HG03064 (cell line): ENCODE data around the gene NEB.

Experiments
- ATAC-seq: cut with Tn5 transposase; IDR thresholded peaks from one replicate; pipeline ENCODE4 v1.9.1; 2021; ENCODE audit warnings: low read depth; ENCODE audit not compliant: unreplicated experiment

The NEB gene, protein sequence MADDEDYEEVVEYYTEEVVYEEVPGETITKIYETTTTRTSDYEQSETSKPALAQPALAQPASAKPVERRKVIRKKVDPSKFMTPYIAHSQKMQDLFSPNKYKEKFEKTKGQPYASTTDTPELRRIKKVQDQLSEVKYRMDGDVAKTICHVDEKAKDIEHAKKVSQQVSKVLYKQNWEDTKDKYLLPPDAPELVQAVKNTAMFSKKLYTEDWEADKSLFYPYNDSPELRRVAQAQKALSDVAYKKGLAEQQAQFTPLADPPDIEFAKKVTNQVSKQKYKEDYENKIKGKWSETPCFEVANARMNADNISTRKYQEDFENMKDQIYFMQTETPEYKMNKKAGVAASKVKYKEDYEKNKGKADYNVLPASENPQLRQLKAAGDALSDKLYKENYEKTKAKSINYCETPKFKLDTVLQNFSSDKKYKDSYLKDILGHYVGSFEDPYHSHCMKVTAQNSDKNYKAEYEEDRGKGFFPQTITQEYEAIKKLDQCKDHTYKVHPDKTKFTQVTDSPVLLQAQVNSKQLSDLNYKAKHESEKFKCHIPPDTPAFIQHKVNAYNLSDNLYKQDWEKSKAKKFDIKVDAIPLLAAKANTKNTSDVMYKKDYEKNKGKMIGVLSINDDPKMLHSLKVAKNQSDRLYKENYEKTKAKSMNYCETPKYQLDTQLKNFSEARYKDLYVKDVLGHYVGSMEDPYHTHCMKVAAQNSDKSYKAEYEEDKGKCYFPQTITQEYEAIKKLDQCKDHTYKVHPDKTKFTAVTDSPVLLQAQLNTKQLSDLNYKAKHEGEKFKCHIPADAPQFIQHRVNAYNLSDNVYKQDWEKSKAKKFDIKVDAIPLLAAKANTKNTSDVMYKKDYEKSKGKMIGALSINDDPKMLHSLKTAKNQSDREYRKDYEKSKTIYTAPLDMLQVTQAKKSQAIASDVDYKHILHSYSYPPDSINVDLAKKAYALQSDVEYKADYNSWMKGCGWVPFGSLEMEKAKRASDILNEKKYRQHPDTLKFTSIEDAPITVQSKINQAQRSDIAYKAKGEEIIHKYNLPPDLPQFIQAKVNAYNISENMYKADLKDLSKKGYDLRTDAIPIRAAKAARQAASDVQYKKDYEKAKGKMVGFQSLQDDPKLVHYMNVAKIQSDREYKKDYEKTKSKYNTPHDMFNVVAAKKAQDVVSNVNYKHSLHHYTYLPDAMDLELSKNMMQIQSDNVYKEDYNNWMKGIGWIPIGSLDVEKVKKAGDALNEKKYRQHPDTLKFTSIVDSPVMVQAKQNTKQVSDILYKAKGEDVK (N-terminal part only)

DNA sequence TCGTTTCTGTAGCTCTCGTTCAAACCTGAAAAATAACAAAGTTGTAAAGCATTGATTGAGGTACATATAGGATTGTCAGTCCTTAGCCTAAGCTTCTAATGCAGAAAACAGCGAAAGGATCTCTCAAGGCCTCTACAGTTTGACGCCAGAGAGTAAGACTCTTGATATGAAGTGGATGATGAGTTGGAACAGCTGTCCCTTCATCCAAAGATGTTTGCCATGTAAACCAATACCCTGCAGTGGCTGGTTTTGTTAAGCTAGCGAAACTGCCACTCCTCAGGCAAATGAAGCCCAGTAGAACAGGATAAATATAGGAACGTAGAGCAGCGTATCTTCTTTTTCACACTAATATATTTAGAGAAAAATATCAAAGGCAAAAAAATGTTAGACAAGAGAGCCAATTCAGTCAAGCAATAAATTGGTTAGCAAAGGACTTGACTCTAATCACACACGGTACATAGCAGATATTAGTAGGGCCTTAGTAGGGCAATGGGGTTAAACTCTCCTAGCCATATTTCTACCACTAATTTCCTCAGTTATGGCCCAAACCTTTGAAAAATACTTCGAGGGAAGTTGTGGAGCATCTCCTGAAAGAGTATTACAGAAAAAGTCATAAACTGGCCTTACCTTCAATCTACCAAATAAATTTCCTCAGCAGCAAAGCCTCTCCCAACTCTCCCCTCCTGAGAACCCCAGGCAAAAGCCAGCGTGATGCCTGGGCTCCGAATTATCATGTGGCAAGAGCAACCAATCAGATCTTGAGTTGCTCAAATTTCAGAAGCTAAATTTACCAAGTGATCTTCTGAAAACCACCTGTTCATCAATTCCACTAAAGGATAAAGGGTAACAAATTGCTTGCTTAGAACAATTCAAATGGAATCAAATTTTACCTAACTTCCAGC, at the start of gene NEB:
TSS of gene NEB (minus strand) at position 706 of the 902 bp plus-strand sequence. CDS start 1,320 bp downstream, outside the sequence.
- no peak for ATAC-seq

DNA sequence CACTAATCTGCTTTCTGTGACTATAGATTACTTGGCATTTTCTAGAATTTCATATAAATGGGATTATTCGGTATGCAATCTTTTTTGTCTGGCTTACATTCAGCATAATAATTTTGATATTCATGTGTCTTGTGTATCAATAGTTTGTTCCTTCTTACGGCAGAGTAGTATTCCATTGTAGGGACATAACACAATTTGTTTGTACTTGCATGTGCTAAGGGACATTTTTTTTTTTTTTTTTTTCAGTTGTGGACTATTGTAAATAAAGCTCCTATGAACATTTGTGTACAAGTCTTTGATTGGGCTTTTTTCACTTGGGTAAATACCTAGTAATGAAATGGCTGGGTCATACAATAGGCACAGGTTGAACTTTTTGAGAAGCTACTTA, 48.9 kb upstream of the NEB start:
- ATAC-seq, result no peak

DNA sequence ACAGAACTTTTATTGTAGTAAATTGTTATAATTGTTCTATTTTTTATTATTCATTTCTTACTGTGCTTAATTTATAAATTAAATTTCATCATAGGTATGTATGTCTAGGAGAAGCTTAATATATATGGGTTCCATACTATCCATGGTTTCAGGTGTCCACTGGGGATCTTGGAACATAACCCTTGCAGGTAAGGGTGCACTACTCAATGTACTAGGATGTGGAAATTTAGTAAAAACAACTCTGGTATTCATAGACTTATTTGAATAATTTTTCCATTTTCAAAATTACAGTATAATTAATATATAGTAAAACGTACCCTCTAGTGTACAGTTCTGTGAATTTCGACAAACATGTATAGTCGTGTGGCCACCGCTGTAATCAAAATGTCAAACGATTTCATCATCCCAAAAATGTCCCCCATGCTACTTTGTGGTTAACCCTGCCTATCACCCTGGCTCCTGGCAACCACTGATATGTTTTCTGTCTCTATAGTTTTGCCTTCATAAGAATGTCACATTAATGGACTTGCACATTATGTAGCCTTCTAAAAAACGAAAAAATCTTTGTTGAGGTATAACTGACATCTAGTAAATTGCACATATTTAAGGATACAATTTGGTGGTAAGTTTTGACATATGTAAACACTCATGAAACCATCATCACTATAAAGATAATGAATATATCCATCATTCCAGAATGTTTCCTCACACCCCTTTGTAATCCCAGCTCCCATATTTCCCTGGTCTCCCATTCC, 48.3 kb upstream of the NEB start:
- no peak for ATAC-seq

DNA sequence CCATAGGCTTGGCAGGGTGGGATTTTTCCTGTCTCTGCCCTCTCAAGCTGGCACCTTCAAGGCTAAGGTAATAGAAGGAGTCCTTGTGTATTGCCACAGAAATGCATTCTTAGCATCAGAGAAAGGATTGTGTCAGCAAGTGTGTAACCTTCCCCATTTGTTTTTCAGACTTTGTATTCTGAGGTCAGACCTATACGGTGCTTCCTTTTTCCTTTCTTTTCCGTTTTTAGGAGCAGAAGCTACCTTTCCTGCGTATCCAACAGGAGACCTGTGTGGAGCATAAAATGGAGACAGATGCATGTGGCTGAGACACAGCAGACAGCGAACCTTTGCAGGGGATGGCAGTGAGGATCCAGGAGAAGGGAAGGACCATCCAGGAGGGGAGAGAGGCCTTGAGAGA, 47.4 kb upstream of the NEB start:
- ATAC-seq, result no peak

DNA sequence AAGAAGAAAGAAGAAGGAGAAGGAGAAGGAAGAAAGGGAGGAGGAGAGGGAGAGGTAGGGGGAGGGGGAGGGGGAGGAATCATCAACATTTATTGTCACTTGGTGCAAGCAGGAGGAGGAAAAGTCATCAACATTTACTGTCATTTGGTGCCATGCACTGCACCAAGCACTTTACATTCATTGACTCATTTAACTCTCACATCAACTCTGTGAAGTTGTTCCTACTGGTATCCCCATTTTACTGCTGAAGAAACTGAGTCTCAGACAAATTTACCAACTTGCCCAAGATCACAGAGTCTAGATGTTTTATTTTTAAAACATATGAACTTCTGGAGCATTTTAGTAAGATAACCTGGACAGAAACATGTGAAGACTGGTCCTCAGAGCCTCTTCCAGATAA, 46.7 kb upstream of the NEB start:
- ATAC-seq, result no peak

DNA sequence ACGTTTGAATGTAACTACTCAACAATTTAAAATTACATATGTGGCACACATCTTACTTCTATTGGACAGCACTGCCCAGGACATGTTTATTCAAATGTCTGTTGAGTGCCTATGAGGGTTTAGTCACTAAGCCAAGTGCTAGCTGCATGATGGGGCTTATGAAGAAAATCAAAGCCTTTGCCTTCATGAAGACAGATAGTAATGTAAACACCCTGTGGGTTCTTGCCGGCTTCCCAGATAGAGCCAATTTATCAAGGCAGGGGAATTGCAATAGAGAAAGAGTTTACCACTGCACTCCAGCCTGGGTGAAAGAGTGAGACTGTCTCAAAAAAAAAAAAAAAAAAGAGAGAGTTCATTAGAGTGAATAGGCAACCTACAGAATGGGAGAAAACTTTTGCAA, 43.7 kb upstream of the NEB start:
- no peak for ATAC-seq

DNA sequence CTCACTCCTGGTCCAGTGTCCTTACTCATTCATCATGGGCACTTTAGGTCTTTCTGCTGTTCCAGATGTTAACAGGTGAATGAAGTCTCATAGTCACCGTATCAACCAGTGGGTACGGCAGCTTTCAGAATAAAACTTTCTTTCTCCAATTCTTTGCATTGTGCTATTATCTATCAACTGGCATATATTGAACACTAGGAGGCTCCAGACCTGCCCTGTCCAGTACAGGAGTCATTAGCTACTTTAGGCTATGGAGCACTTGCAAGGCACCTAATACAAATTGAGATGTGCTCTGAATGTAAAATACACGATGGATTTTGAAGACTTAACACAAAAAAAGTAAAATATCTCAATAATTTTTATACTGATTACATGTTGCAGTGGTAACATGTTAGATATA, 43.2 kb upstream of the NEB start:
- no peak for ATAC-seq

DNA sequence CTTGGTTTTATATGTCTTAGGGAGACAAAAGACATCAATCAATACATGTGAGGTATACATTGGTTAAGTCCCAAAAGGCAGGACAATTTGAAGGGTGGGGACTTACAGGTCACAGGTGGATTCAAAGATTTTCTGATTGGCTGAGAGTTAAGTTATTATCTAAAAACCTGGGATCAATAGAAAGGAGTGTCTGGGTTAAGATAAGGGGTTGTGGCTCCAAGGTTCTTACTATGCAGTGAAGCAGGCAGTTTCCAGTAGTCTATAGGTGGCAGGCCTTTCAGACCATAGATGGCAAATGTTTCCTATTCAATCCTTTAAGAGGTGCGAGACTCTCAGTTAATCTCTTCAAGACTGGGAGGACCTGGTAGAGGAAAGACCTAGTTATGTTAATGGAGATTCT, 42.1 kb upstream of the NEB start:
- no peak for ATAC-seq

DNA sequence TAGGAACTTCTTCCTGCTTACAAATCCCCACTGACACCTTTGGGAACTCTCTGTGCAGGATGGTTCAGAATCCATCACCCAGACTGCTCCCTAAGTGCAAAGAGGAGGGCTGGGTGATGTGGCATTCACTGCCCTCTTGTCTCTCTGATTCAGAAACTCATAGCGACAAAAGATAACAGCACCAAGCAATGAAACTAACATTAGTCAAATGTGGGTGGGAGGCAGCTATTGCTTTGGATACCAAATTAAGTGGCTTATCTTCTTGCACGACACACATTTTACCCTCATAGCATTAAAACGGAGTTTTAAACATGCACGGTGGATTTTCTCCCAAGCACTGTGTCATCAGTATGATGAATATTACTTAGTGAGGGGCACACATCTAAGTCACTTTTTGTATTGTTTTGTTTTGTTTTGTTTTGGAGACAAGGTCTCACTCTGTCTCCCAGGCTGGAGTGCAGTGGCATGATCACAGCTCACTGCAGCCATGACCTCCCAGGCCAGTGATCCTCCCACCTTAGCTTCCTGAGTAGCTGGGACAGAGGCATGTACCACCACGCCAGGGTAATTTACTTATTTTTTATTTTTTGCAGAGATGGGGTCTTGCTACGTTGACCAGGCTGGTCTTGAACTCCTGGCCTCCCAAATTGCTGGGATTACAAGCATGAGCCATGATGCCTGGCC, 40.9 kb upstream of the NEB start:
- no peak for ATAC-seq

DNA sequence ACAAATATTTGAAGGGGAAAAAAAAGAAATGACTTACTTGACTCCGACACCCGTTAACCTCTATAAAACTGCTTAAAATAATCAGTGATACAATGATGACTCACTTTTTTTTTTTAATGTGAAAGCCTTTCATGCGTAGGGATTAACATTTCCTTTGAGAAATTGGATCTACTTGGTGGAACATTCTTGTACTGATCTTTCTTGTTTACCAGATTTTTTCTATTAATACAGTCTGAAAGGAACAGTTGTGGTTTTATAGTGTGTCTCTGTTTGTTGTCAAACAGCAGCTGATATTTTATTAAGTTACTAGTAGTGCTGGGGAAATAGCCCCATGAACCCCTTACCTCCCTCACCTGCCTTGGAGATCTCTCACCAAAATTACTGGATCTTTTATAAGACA, 40.2 kb upstream of the NEB start:
- ATAC-seq, result no peak

DNA sequence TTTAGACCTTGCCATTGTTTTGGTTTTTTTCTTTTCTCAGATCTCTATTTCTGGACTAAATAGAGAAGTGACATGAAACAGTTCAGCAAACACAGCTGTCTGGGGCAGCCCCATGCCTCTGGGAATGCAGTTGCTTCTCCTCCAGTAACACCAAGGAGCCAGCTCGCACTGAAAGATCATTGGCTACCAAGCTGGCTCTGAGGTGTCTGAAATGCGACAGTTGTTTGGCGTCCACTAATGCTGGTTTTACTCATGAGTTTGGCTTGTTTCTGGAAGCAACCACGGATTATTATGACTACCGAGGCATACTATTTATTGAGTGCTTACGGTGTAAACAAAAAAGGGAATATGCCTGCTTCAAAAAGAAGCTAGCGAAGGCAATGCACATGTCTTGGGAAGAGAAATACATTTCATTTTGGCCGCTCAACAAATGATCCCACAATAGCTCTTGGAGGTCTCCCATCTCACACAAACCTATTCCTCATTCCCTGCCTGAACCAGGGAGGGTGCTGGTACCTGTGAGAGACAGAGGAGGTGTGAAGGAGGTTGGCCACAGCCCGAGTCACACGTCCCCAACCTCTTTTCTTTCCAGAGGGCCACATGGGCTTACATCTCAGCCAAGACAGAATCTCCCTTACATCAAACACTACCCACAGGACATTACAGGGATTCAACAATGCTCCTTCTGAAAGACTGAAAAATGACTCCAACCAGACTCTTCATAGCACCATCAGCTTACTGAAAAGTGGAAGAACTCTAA, 37.5 kb upstream of the NEB start:
- ATAC-seq, result peak; percentile 94

DNA sequence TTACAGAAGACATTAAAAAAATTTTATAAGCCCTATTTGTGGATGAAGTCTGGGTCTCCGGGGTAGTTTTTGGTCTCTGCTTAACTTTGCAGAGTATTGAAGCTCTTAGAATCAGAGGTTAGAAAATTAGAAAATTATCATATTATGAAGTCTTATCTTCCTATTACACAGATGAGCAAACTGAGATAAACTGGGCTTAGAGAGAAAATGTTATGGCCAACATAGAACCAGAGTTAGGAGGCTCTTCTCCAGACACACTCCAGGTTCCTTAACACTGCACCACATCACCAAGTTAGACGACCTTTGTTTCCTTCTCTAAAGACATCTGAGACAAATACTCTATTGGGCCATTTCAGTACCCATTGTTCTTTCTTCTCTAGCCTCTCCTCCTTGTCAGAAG, 36.7 kb upstream of the NEB start:
- ATAC-seq, result peak; percentile 18

DNA sequence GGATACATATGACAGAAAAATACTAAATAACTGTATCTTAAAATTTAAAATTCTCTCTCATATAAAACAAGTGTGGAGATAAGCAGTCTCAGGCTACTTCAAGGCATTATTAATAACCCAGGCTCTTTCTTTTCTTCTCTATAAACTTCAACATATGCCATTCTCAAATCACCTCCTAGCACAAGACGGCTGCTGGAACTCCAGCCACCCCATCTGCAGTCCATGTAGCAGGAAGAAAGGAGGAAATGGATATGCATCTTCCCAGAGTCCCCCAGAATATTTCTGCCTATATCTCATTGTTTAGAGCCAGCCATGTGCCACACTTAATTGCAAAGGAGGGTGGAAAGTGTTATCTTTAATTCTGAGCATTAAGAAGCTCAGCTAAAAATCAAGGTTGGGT, 35.3 kb upstream of the NEB start:
- ATAC-seq, result no peak

DNA sequence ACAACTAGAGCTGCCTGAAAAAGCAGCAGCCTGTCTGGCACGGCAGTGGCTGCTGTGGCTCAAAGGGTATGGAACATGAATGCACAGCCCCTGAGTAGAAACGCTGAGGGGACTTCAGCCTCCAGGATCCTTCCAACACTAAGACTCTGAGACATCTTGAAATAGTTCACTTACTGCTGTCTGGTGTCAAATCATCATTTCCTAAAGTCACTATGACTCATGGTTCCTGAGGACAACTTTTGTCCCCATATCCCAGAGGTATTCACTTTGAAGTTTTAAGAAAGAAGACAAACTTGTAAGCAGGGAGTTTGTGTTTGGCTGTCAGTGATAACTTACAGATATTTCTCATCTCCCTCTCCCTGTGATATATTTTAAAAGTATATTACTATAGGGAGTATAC, 33.3 kb upstream of the NEB start:
- no peak for ATAC-seq

DNA sequence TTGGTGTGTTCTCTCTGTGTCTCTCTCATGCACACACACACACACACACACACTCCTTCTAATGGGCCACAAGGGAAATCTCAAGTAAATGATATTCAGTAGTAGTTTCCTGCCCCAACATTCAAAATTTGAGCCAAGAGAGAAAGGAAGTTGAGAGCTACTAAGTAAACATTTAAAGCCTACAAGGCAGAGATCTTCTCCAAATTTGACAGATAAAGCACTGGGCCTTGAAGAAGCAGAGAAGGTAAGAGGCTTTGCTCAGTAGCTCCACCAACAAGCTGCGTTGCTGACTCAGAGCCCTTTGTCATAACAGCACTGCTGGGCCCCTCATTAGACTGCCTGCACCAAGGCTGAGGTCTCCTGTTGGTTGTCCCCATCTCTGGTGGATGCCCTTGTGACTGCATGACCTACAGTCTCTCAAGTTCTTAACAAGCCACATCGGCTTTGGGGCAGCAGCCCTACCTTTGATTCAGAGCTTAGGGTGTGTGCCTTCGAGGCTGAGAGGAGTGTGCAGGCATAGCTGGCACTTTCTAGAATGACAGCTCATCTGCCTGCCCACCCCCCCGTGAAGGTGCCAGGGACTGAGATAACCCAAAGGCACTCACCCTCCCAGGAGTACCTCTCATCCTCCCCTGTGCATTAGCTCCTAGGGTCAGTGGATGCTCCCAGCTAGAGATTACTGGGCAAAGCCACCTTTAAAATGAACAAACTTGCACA, 32.3 kb upstream of the NEB start:
- ATAC-seq, result peak; percentile 53

DNA sequence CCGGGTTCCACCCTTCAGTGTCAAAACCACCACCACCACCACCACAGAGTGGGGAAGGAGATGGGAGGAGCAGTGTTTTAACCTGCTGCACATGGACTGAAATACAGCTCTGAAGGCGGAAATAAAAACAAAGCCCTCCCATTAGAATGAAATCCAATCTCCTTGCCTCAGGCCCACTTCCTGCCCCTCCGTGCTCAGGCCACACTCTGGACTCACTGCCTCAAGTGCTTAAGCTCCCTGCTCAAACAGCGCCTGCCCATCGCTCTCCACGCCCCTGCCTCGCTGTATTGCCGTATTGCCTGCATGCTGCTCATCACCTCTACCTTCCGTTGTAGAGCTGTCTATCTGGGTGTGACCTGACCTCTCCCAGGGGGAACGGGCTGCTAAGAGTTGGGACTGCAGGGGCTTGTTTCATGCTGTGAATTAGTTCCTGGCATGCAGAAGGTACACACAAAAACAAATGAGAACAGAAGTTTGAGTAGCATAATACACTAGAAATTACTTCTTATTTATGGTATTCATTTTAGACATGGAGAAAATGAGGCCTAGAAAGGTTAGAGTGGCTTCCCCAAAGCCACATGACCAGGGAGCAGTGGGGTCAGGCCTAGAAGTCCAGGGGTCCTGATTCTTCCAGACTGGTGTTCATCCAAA, 31.6 kb upstream of the NEB start:
- no peak for ATAC-seq

DNA sequence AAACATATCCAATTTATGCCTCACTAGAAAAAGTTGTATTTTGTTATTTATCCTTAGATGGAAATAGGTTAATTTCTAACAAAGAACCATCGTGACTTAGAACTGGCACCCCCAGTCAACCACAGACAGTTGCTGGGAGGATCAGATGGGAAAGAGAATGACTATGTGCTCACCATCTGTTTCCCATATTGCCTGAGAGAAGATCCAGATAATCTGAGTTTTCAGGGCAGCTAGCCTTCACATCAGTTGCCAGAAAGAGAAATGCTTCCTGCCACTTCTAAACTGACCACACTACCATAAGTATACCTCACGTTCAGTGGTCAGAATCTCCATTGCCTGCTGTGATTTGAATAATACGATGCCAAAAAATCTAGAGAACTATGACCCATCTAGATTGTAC, 28.4 kb upstream of the NEB start:
- no peak for ATAC-seq
